ENCODE results near the gene IL2RA.
A peak's percentile ranks its signal among the peaks of the same experiment; 100 is the strongest.

IL2RA gene

GRCh38 chr10:6062101-6062771 is at the start of gene IL2RA:
Gene IL2RA, minus strand, starts transcription at chr10:6062367. Its CDS starts 216 bp downstream, at chr10:6062151.
- peak within 1 kb of the TSS; percentile 79 for H3K4me2 ChIP-seq (ENCODE audit: low read length)
- H3K9me2 ChIP-seq (ENCODE audit: low read depth, low read length) = no peaks in the 10 kb centered on the region
- peaks cover 32% of the 10 kb centered on the region for H3K79me2 ChIP-seq (ENCODE audit: insufficient read depth, low read length)
- peak within 1 kb of the TSS; percentile 89 for H3K27ac ChIP-seq (ENCODE audit: low read depth, low read length, poor library complexity, severe bottlenecking)
- no peak for TF ChIP-seq CTCF (IDR thresholded peaks at IDR 0.05; ENCODE audit: low read length)
- TF ChIP-seq EZH2 (IDR thresholded peaks at IDR 0.05; ENCODE audit: borderline replicate concordance, low read length) = no peak
- peak within 1 kb of the TSS; percentile 88 for H3K9ac ChIP-seq (ENCODE audit: low read length)
- peaks cover 77% of the 10 kb centered on the region for H3K4me1 ChIP-seq (ENCODE audit: insufficient read depth, low read length, severe bottlenecking)
- peak within 1 kb of the TSS; percentile 79 for H3K4me3 ChIP-seq (ENCODE audit: low read depth, low read length, poor library complexity, severe bottlenecking)
- no peaks in the 10 kb centered on the region for H3K27me3 ChIP-seq (ENCODE audit: insufficient read depth, low read length)
- peaks cover 19% of the 10 kb centered on the region; the same call in 1 of the 2 replicates for H3K36me3 ChIP-seq (ENCODE audit: insufficient read depth, low read length)
- peaks cover 8% of the 10 kb centered on the region; the same call in 1 of the 2 replicates for H3F3A ChIP-seq (ENCODE audit: insufficient read depth, low read length)
- no peaks in the 10 kb centered on the region for H3K9me3 ChIP-seq (ENCODE audit: low read length)
- 0 out of 2 replicates have a peak within 1 kb of the TSS, but pooled peaks have one; percentile 2 for H2AFZ ChIP-seq (ENCODE audit: low read length)
- H4K20me1 ChIP-seq (ENCODE audit: insufficient read depth, low read length) = no peaks in the 10 kb centered on the region

GRCh38 chr10:6110136-6110535 is 48.0 kb upstream of the IL2RA start:
- Histone ChIP-seq H3K36me3 (ENCODE audit: insufficient read depth, low read length) (peaks cover 94% of the 10 kb centered on the region), H3K4me2 (ENCODE audit: low read length) (no peak overlapping the region), H3K9me2 (ENCODE audit: low read depth, low read length) (no peaks in the 10 kb centered on the region), H3F3A (ENCODE audit: insufficient read depth, low read length) (no peaks in the 10 kb centered on the region), H3K4me1 (ENCODE audit: insufficient read depth, low read length, severe bottlenecking) (peaks cover 15% of the 10 kb centered on the region), H3K9me3 (ENCODE audit: low read length) (no peaks in the 10 kb centered on the region), H3K9ac (ENCODE audit: low read length) (no peak overlapping the region), H3K79me2 (ENCODE audit: insufficient read depth, low read length) (no peaks in the 10 kb centered on the region; the same call in 1 of the 2 replicates), H2AFZ (ENCODE audit: low read length) (no peak overlapping the region), H4K20me1 (ENCODE audit: insufficient read depth, low read length) (no peaks in the 10 kb centered on the region), H3K27me3 (ENCODE audit: insufficient read depth, low read length) (no peaks in the 10 kb centered on the region), H3K27ac (ENCODE audit: low read depth, low read length, poor library complexity, severe bottlenecking) (no peak overlapping the region), H3K4me3 (ENCODE audit: low read depth, low read length, poor library complexity, severe bottlenecking) (no peak overlapping the region)
- no peak for TF ChIP-seq CTCF (IDR thresholded peaks at IDR 0.05; ENCODE audit: low read length)
- no peak for TF ChIP-seq EZH2 (IDR thresholded peaks at IDR 0.05; ENCODE audit: borderline replicate concordance, low read length)

- no peak overlapping the region for H2AFZ ChIP-seq (ENCODE audit: low read length)
- no peak for TF ChIP-seq CTCF (IDR thresholded peaks at IDR 0.05; ENCODE audit: low read length)
- TF ChIP-seq EZH2 (IDR thresholded peaks at IDR 0.05; ENCODE audit: borderline replicate concordance, low read length) = no peak
- H3K27me3 ChIP-seq (ENCODE audit: insufficient read depth, low read length) = no peaks in the 10 kb centered on the region
- no peak overlapping the region for H3K4me2 ChIP-seq (ENCODE audit: low read length)
- H3K36me3 ChIP-seq (ENCODE audit: insufficient read depth, low read length) = peaks cover 94% of the 10 kb centered on the region
- H3K4me3 ChIP-seq (ENCODE audit: low read depth, low read length, poor library complexity, severe bottlenecking) = no peak overlapping the region
- no peaks in the 10 kb centered on the region for H3K9me3 ChIP-seq (ENCODE audit: low read length)
- no peaks in the 10 kb centered on the region for H4K20me1 ChIP-seq (ENCODE audit: insufficient read depth, low read length)
- H3F3A ChIP-seq (ENCODE audit: insufficient read depth, low read length) = no peaks in the 10 kb centered on the region
- H3K9ac ChIP-seq (ENCODE audit: low read length) = no peak overlapping the region
- no peak overlapping the region for H3K27ac ChIP-seq (ENCODE audit: low read depth, low read length, poor library complexity, severe bottlenecking)
- H3K9me2 ChIP-seq (ENCODE audit: low read depth, low read length) = no peaks in the 10 kb centered on the region
- H3K79me2 ChIP-seq (ENCODE audit: insufficient read depth, low read length) = peaks cover 4% of the 10 kb centered on the region; the same call in 1 of the 2 replicates
- peaks cover 15% of the 10 kb centered on the region for H3K4me1 ChIP-seq (ENCODE audit: insufficient read depth, low read length, severe bottlenecking)
These were observed 47.2 kb upstream of the IL2RA start for GRCh38 chr10:6109444-6109775.
